Measurements from ENCODE around the gene FCF1. TPM values are rescaled to one million over a fixed set of nuclear protein-coding genes. Genes with fewer than 3 reads are reported as not detected.

Gene FCF1
- polyA plus RNA-seq, 1 donor from 2014 or later, result 39.8 TPM

DNA sequence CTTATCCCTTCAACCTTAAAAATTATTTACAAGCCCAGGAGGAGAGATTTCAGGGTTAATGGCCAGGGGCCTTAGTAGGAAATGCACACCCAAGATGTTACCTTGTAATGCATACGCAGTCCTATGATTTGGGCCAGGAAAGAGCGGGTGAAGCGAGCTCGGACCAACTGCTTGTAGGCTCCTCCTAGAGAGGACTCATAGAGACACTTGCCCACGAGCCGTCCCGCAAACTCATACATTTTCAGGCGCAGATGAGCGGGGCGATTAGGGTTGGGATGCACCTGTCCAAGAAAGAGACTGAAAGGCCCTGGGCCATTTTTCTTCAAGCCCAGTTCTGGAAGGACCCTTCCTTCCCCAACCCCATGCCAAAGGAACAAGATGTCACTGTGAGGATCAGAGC, 43.1 kb upstream of the FCF1 start:
- Histone ChIP-seq H3K4me2 (ENCODE audit: low read length) (no peak overlapping the region), H2AFZ (ENCODE audit: low read depth, low read length) (no peak overlapping the region), H3K36me3 (ENCODE audit: insufficient read depth, low read length) (peaks cover 13% of the 10 kb centered on the region), H3K9me2 (ENCODE audit: insufficient read depth, low read length) (no peaks in the 10 kb centered on the region), H3K27ac (ENCODE audit: low read length) (no peak overlapping the region), H3K79me2 (replicated peaks; ENCODE audit: insufficient read depth, low read length) (no peaks in the 10 kb centered on the region), H4K20me1 (ENCODE audit: insufficient read depth) (no peaks in the 10 kb centered on the region), H3K4me3 (ENCODE audit: low read length) (no peak overlapping the region), H3K9ac (ENCODE audit: low read length) (no peak overlapping the region), H3K9me3 (ENCODE audit: low read length) (no peaks in the 10 kb centered on the region), H3K27me3 (ENCODE audit: insufficient read depth, low read depth, low read length) (no peaks in the 10 kb centered on the region), H3F3A (ENCODE audit: insufficient read depth, low read length, poor library complexity, severe bottlenecking) (no peaks in the 10 kb centered on the region)
- TF ChIP-seq POLR2AphosphoS5 (IDR thresholded peaks at IDR 0.05) (no peak), EZH2 (IDR thresholded peaks at IDR 0.05; ENCODE audit: borderline replicate concordance, insufficient read depth, low read length, poor library complexity, severe bottlenecking) (no peak), SMC3 (conservative IDR thresholded peaks at IDR 0.05; ENCODE audit: poor library complexity) (no peak), CTCF (IDR thresholded peaks at IDR 0.05; ENCODE audit: poor library complexity, severe bottlenecking) (no peak), EP300 (conservative IDR thresholded peaks at IDR 0.05; ENCODE audit: poor library complexity, severe bottlenecking) (no peak), TAF1 (IDR thresholded peaks at IDR 0.05; ENCODE audit: low read depth) (no peak), REST (IDR thresholded peaks at IDR 0.05; ENCODE audit: borderline replicate concordance) (no peak), MXI1 (conservative IDR thresholded peaks at IDR 0.05; ENCODE audit: poor library complexity, severe bottlenecking) (no peak), RAD21 (conservative IDR thresholded peaks at IDR 0.05) (no peak)

GRCh38 chr14:74670726-74671411, 42.1 kb upstream of the FCF1 start:
- Histone ChIP-seq H4K20me1 (ENCODE audit: insufficient read depth) (no peaks in the 10 kb centered on the region), H3K27me3 (ENCODE audit: insufficient read depth, low read depth, low read length) (no peaks in the 10 kb centered on the region), H3K9me2 (ENCODE audit: insufficient read depth, low read length) (no peaks in the 10 kb centered on the region), H3K4me3 (ENCODE audit: low read length) (no peak overlapping the region), H3K27ac (ENCODE audit: low read length) (no peak overlapping the region), H3K9ac (ENCODE audit: low read length) (no peak overlapping the region), H3K9me3 (ENCODE audit: low read length) (no peaks in the 10 kb centered on the region), H3K79me2 (replicated peaks; ENCODE audit: insufficient read depth, low read length) (no peaks in the 10 kb centered on the region), H2AFZ (ENCODE audit: low read depth, low read length) (no peak overlapping the region), H3K4me2 (ENCODE audit: low read length) (no peak overlapping the region), H3F3A (ENCODE audit: insufficient read depth, low read length, poor library complexity, severe bottlenecking) (no peaks in the 10 kb centered on the region), H3K36me3 (ENCODE audit: insufficient read depth, low read length) (peaks cover 19% of the 10 kb centered on the region)
- TF ChIP-seq POLR2AphosphoS5 (IDR thresholded peaks at IDR 0.05) (no peak), RAD21 (conservative IDR thresholded peaks at IDR 0.05) (no peak), REST (IDR thresholded peaks at IDR 0.05; ENCODE audit: borderline replicate concordance) (no peak), MXI1 (conservative IDR thresholded peaks at IDR 0.05; ENCODE audit: poor library complexity, severe bottlenecking) (no peak), EP300 (conservative IDR thresholded peaks at IDR 0.05; ENCODE audit: poor library complexity, severe bottlenecking) (no peak), SMC3 (conservative IDR thresholded peaks at IDR 0.05; ENCODE audit: poor library complexity) (no peak)

Data from neural cell (in vitro differentiated cells).